ENCODE results near the gene VMP1. TPM values are rescaled to one million over a fixed set of nuclear protein-coding genes. Genes with fewer than 3 reads are reported as not detected.

Gene VMP1
- total and polyA plus RNA-seq, 2 of the 4 experiments (the other 2 are of a cell fraction): 89.8 to 197 TPM

DNA sequence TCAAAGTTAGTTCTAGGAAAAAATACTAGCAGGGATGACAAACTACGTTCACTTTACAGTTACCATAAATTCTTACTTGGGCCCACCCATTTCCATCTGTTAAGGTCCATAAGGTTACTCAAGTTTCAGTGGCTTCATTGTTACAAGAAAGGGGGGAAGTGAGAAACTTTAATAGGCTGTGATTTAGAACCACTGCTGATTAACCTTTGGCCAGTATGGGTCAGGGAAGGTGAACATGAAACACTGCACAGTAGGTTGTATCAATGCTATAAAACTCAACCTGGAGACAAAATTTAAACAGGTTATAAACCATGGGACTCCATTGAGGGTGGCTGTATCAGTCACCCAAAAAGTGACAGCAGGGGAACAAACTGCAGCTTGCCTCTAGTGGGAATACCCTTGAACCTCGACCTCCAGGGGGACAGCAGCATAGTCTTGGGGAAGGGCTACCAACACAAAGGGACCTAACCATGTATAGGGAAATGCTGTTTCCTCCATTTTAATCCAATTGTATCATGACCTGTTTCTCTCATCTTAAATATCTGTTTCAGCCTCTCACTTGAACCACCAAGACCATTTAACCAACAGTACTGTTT is 10.7 kb upstream of the VMP1 start:
- dilution Hi-C loops (cut with HindIII; ENCODE audit: low sequenced_read_pairs, unreplicated experiment): no loop called here
- DNase-seq (no peak), ATAC-seq (ENCODE audit: low read depth) (no peak)
- Histone ChIP-seq H2BK120ac (ENCODE audit: low read depth, low read length) (no peak overlapping the region), H2AK9ac (replicated peaks; ENCODE audit: low read depth, low read length, poor library complexity) (no peak overlapping the region), H3K56ac (ENCODE audit: extremely low read depth, insufficient read depth, low read length) (no peak overlapping the region), H4K5ac (ENCODE audit: low read depth, low read length) (no peak overlapping the region), H3K36me3 (ENCODE audit: control insufficient read depth, insufficient read depth, low read length) (peaks cover 49% of the 10 kb centered on the region), H4K20me1 (ENCODE audit: insufficient read depth, low read length) (peaks cover 61% of the 10 kb centered on the region), H3K4me3 (ENCODE audit: insufficient read depth, low read depth, low read length) (no peak overlapping the region), H3K9ac (ENCODE audit: low read depth, low read length) (no peak overlapping the region), H3K9me3 (ENCODE audit: control insufficient read depth, insufficient read depth, low read length) (no peaks in the 10 kb centered on the region), H3K9me1 (ENCODE audit: insufficient read depth, low read length) (peaks cover 13% of the 10 kb centered on the region; the same call in 1 of the 2 replicates), H2AK5ac (ENCODE audit: low read depth, low read length) (no peak overlapping the region), H2AFZ (replicated peaks; ENCODE audit: low read length, poor library complexity) (no peak overlapping the region), H3K4ac (ENCODE audit: low read depth, low read length) (no peak overlapping the region), H3K27ac (ENCODE audit: insufficient read depth, low read length) (no peak overlapping the region), H3K4me1 (ENCODE audit: control insufficient read depth, insufficient read depth, low read length) (no peaks in the 10 kb centered on the region), H2BK20ac (ENCODE audit: low read depth, low read length) (no peak overlapping the region), H3K27me3 (ENCODE audit: control insufficient read depth, insufficient read depth, low read length) (no peaks in the 10 kb centered on the region), H3K4me2 (ENCODE audit: low read depth, low read length) (no peak overlapping the region), H3K14ac (replicated peaks; ENCODE audit: low read depth, low read length) (no peak overlapping the region), H2BK5ac (ENCODE audit: low read depth, low read length, poor library complexity, severe bottlenecking) (no peak overlapping the region), H4K91ac (ENCODE audit: insufficient read depth, low read depth, low read length) (no peak overlapping the region), H3K79me1 (ENCODE audit: low read depth in 1 of 2, low read length in 2 of 2) (peaks cover 42 to 68% of the 10 kb centered on the region in 2 experiments), H4K8ac (ENCODE audit: low read depth in 2 of 2, low read length in 2 of 2) (no peak overlapping the region), H3K18ac (ENCODE audit: low read depth, low read length) (no peak overlapping the region), H2BK15ac (ENCODE audit: low read depth, low read length) (no peak overlapping the region), H3K23ac (ENCODE audit: low read depth, low read length) (no peak overlapping the region)
- in situ Hi-C loops (cut with MboI; ENCODE audit: low sequenced_read_pairs): no loop called here
- BruUV-seq (replicated peaks): no TSS peak
- intact Hi-C loops (cut with micrococcal nuclease): no loop called here
- WGBS, 2 experiments (ENCODE audit: extremely low coverage in 2 of 2, insufficient read length in 1 of 2): no CpG with 5 or more reads among the region's 2 CpGs
- POLR2A ChIA-PET (ENCODE audit: unreplicated experiment): no interaction called here
- no peak for TF ChIP-seq SMC3 (IDR thresholded peaks at IDR 0.05; ENCODE audit: low read depth, low read length)
- TF ChIP-seq, protein P1, sequence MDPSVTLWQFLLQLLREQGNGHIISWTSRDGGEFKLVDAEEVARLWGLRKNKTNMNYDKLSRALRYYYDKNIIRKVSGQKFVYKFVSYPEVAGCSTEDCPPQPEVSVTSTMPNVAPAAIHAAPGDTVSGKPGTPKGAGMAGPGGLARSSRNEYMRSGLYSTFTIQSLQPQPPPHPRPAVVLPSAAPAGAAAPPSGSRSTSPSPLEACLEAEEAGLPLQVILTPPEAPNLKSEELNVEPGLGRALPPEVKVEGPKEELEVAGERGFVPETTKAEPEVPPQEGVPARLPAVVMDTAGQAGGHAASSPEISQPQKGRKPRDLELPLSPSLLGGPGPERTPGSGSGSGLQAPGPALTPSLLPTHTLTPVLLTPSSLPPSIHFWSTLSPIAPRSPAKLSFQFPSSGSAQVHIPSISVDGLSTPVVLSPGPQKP (IDR thresholded peaks at IDR 0.05; ENCODE audit: borderline replicate concordance, low read depth, low read length): no peak
- TF ChIP-seq MAZ (IDR thresholded peaks at IDR 0.05; ENCODE audit: borderline replicate concordance, low read depth, low read length): no peak
- TF ChIP-seq FOS (IDR thresholded peaks at IDR 0.05; ENCODE audit: low read depth, low read length): no peak
- CTCF ChIA-PET: no interaction called here

All from IMR-90 (cell line).